Neutrophil (primary cell): ENCODE results near the gene TTYH3.

Source experiments
- H3K27ac ChIP-seq: fragments of 200-600 bp; sonication (generic); 2 replicates; pipeline ENCODE4 v1.5.1; 2016; ENCODE audit warnings: mild to moderate bottlenecking, moderate library complexity
- H3K27me3 ChIP-seq: fragments of 200-600 bp; sonication (generic); 2 replicates; pipeline ENCODE4 v1.6.0; 2016; ENCODE audit warnings: mild to moderate bottlenecking
- H3K36me3 ChIP-seq: fragments of 200-600 bp; sonication (generic); 2 replicates; pipeline ENCODE4 v1.5.1; 2017
- H3K4me1 ChIP-seq, 2 experiments: fragments of 200-600 bp in 1 of 2; sonication (generic) in 1 of 2; 1 replicate in 1 of 2; 2 replicates in 1 of 2; pipeline versions ENCODE4 v1.5.1 to v1.6.1; 2013 to 2016; ENCODE audit warnings: low read depth in 1 of 2, low read length in 1 of 2, mild to moderate bottlenecking in 1 of 2, moderate library complexity in 1 of 2; ENCODE audit not compliant: control insufficient read depth in 1 of 2, insufficient read depth in 1 of 2
- H3K4me3 ChIP-seq, 2 experiments: fragments of 200-600 bp in 1 of 2; sonication (generic) in 1 of 2; 1 replicate in 1 of 2; 2 replicates in 1 of 2; pipeline ENCODE4 v1.5.1; 2013 to 2016; ENCODE audit warnings: low read depth in 1 of 2, low read length in 1 of 2, mild to moderate bottlenecking in 1 of 2, moderate library complexity in 1 of 2
- H3K9me3 ChIP-seq: fragments of 200-600 bp; sonication (generic); 2 replicates; pipeline ENCODE4 v1.5.1; 2016
- TF ChIP-seq, protein P1 (sequence below): fragments of 200-600 bp; sonication (generic); IDR thresholded peaks from 2 replicates; pipeline ENCODE4 v1.5.1; 2016; ENCODE audit warnings: antibody characterized with exemption

The TTYH3 gene

DNA sequence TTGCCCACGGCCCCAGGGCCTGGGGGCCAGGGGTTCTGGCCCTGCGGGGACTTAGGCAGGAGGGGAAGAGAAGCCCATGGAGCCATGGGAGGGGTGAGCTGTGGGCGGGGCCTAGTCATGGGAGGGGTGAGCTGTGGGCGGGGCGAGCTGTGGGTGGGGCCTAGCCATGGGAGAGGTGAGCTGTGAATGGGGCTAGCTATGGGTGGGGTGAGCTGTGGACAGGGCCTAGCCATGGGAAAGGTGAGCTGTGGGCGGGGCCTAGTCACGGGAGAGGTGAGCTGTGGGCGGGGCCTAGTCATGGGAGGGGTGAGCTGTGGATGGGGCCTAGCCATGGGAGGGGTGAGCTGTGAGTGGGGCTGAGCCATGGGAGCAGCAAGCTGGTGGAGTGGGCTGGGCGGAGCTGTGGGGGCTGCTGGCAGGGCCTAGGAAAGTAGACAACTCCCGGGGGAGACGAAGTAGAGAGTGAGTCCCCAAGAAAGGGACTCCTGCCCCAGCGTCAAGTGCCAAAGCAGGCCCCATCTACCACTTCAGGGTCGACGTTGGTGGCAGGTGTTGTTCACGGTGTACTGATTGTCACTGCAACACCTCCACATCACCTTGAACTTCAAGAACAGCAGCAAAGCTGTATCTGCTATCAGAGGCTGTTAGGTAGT lies 19.2 kb upstream of the TTYH3 start:
- no peak overlapping the region for H3K4me3 ChIP-seq
- H3K36me3 ChIP-seq = no peaks in the 10 kb centered on the region
- H3K4me1 ChIP-seq = peaks cover 21 to 23% of the 10 kb centered on the region in 2 experiments
- H3K27ac ChIP-seq = no peak overlapping the region
- H3K9me3 ChIP-seq = no peaks in the 10 kb centered on the region
- TF ChIP-seq, protein P1, sequence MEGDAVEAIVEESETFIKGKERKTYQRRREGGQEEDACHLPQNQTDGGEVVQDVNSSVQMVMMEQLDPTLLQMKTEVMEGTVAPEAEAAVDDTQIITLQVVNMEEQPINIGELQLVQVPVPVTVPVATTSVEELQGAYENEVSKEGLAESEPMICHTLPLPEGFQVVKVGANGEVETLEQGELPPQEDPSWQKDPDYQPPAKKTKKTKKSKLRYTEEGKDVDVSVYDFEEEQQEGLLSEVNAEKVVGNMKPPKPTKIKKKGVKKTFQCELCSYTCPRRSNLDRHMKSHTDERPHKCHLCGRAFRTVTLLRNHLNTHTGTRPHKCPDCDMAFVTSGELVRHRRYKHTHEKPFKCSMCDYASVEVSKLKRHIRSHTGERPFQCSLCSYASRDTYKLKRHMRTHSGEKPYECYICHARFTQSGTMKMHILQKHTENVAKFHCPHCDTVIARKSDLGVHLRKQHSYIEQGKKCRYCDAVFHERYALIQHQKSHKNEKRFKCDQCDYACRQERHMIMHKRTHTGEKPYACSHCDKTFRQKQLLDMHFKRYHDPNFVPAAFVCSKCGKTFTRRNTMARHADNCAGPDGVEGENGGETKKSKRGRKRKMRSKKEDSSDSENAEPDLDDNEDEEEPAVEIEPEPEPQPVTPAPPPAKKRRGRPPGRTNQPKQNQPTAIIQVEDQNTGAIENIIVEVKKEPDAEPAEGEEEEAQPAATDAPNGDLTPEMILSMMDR = no peak
- H3K27me3 ChIP-seq = peaks cover 5% of the 10 kb centered on the region

DNA sequence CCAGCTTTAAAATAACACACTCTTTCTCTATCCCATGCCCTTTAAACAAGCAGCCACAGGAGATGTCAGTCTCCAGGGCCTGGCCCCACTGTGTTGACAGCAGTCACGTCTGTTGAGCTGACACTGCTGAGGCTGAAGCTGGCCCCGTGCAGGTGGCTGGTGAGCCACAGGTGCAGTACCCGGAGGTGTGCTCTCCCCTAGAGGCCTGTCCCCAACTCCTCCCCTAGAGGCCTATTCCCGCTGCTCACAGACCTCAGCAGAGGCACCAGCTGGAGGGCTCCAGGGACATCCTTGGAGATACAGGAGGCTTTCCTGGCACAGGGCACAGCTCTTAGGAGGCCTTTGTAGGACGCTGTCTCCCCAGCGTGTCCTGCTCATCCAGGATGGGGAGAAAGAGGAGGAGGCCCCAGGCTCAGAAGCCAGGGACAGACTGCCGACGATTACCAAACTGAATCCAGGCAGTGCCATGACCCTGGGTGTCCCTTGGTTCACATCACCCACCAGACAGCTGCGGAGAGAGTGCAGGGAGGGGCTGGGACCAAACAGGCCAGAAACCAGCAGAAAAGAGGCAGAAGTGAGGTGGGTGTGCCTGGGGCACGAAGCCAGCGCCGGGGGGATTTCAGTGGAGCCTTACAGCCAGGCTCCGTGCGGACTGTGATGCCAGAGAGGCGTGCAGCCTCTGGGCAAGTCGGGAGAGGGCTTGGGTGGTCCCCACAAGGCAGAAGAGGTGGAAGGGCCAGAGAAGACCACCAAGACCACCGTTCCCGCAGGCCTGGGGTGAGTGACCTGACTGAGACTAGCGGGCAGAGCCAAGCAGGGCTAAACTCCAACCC lies 18.5 kb upstream of the TTYH3 start:
- H3K4me1 ChIP-seq = peaks cover 13 to 16% of the 10 kb centered on the region in 2 experiments
- H3K27ac ChIP-seq = no peak overlapping the region
- H3K27me3 ChIP-seq = peaks cover 5% of the 10 kb centered on the region
- H3K36me3 ChIP-seq = no peaks in the 10 kb centered on the region
- H3K4me3 ChIP-seq = no peak overlapping the region
- TF ChIP-seq, protein P1 = no peak
- H3K9me3 ChIP-seq = no peaks in the 10 kb centered on the region

DNA sequence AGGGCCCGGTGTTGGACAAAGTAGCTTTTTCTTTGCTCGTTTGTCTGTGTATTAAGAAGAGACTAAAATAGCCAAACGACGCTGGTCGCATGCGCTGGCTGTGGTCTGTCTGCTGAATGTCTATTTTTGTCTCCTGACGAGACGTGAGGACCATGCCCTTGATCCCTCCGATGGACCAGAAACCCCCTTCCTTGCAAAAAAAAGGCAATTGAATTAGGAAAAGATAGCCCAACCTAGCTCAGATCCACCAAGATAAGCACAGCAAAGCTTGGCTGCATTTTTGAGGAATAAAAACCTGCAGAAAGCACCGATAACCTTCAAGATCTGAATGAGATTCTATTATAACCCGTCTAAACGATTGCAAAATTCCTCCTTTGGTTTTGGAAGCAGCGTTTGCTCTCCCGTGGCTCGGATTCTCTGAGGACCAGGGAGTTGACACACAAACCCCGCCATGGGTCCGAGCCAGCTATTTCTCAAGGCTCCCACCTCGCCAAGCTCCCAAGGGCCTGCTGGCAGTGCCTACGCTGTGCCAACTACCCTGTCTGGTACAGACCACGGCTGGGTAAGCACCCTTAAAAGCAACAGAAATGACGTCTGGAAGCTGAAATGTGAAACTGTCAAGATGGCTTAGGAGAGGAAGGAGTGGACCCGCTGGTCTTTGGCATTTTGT lies 17.7 kb upstream of the TTYH3 start:
- no peaks in the 10 kb centered on the region for H3K9me3 ChIP-seq
- peaks cover 5% of the 10 kb centered on the region for H3K27me3 ChIP-seq
- no peak overlapping the region for H3K27ac ChIP-seq
- no peaks in the 10 kb centered on the region for H3K36me3 ChIP-seq
- TF ChIP-seq, protein P1 = no peak
- H3K4me1 ChIP-seq = peaks cover 6 to 8% of the 10 kb centered on the region in 2 experiments
- H3K4me3 ChIP-seq = no peak overlapping the region

DNA sequence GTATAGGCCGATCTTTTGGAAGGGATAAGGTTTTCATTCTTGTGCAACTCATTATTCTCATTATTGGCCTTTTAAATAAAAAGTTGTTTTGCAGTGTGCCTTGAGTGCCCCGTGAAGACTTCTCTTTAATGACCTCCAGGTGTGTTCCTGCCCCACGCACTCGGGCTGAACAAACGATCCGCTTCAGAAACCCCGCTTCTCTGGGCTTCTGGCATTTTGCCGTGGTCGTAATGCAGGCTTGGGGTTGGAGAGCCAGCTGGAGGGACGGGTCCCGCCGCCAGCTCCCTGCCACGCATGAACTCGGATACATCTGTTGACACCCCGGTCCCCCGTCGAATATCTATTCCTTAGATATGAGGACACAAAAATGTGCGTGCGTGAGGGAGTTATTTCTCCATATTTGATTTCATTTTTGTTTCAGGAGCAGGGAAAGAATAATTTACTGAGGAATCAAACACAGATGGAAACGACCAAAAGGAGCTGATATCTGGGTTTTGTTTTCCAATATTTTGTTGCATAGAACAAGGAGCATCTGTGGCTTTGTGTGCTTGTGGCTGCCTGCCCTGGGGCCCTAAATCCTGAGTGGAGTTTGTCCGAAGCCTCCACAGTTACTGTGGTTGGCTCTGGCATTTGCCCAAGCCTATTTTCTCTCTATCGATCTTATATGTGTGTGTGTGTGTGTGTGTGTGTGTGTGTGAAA lies 17.0 kb upstream of the TTYH3 start:
- Histone ChIP-seq H3K4me3 (no peak overlapping the region), H3K4me1 (peaks cover 0 to 1% of the 10 kb centered on the region in 2 experiments), H3K27me3 (peaks cover 5% of the 10 kb centered on the region), H3K9me3 (no peaks in the 10 kb centered on the region), H3K36me3 (no peaks in the 10 kb centered on the region), H3K27ac (no peak overlapping the region)
- TF ChIP-seq, protein P1 = no peak
